ENCODE data around the gene TRPM6.

The TRPM6 gene

DNA sequence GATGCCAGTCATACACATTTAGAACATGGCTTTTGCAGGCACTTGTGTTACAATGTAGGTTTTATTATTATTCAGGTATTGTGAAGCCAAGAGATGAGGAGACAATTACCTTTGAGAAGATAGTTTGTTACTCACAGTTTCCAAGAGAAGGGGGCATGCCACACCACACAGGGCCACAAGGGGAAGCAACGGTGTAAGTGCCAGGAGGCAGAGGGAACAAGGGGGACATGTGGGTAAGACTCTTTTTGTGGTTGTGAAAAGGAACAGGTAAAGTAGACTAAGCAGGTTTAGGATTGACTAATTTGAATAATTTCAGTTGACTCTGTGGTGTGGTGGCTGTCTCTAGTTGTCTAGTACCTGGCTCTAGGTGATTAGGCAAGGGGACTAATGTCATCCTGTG is 191.2 kb downstream of the TRPM6 start:
- no peak for DNase-seq

DNA sequence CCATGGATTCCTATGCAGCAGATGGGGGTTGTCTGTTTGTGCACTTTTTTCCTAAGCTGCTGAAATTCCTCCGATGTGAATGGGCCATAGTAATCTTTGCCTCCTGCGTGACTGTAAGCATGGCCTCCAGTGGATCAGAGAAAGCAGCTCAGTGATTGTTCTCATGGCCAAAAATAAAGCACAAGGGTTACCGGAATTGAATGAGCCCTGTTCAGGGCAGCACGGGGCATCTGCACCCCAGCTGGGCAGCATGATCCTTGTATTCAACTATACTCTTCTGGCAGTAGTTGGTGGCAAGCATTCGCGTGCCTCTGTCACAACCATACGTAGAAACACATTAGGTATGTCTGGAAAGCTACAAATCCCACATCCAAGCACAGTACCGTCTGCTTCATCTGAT is 196.7 kb downstream of the TRPM6 start:
- DNase-seq = no peak

DNA sequence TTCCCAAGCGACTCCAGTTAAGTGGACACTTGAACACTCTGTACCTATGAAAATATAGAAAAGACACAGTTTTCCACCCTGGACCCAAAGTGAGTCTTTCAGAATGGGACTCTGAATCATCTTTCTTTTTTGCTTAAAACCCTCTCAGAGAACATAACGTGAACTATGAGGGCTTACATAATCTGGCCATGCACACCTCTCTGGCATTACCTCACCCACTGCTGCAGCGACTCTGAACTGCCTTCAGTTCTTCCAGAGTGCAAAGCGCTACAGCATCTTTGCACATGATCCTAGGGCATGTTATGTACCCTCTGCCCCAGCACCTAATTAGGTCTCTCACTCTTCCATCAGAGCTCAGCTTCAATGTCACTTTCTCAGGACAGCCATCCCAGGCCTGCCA is 204.4 kb downstream of the TRPM6 start:
- DNase-seq = no peak

DNA sequence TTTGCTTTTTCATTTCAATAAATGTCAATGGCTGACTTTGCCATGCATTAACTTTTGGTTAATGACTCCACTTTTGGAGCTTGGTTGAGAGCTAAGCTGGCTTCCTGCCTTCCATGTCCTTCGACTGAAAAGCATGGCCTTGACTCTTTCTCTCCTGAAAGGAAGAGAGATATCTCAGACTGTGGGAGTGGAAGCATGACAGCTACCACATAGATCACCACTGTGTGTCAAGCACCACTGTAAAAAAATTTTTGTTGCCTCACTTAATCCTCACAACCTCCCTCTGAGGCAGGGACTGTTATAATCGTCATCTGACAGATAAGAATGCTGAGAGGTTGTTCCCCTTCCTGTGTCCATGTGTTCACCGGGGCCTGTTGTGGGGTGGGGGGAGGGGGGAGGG is 205.8 kb downstream of the TRPM6 start:
- DNase-seq = no peak

DNA sequence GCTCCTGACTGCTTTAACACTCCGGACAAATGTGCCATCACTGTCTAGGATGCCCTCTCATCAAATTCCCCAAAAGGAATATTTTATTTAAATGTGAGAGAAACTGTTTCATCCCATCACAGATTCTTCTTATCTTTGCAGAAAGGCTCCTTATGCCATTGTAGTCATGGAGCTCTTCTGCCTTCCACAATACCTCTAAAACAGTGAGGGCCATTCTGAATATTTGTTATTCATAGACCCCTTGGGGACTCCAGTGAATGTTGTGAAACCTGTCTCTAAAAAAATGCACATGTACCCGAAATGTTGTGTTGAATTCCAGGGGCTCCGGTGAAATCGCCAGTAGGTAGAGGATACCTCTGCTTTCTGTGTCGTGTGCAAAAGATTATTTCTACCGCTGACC is 213.6 kb downstream of the TRPM6 start:
- DNase-seq = no peak

All from suppressor macrophage treated with lipopolysaccharide for 1 hour (primary cell).